MM.1S (cell line): ENCODE results near the gene ZNF383.
"Not testable (repeated sequence)": the region's sequence is repeated elsewhere in the genome, so short reads cannot be mapped to it uniquely, and the experiment has no call there.

Experiments
- DNase-seq: peaks from one replicate; pipeline ENCODE4 v3.0.0-alpha.2; 2015
- H2AFZ ChIP-seq: fragments of 300-600 bp; sonication (generic); 2 replicates; pipeline ENCODE4 v1.6.0; 2016; ENCODE audit warnings: antibody characterized with exemption, low read length
- H3F3A ChIP-seq: fragments of 300-600 bp; sonication (generic); 2 replicates; pipeline ENCODE4 v1.6.1; 2016; ENCODE audit warnings: mild to moderate bottlenecking, antibody characterized with exemption, low read length, moderate library complexity, mixed read lengths; ENCODE audit not compliant: insufficient read depth
- H3K27ac ChIP-seq: fragments of 300-600 bp; sonication (generic); 2 replicates; pipeline ENCODE4 v1.5.1; 2016; ENCODE audit warnings: mild to moderate bottlenecking, low read length
- H3K27me3 ChIP-seq: fragments of 300-600 bp; sonication (generic); replicated peaks from 2 replicates; pipeline ENCODE4 v1.6.0; 2016; ENCODE audit warnings: low read length; ENCODE audit not compliant: insufficient read depth
- H3K36me3 ChIP-seq: fragments of 300-600 bp; sonication (generic); replicated peaks from 2 replicates; pipeline ENCODE4 v1.6.1; 2016; ENCODE audit warnings: mild to moderate bottlenecking, low read length, mixed read lengths; ENCODE audit not compliant: insufficient read depth
- H3K4me1 ChIP-seq: fragments of 300-600 bp; sonication (generic); 2 replicates; pipeline ENCODE4 v1.6.1; 2016; ENCODE audit warnings: low read length, mixed read lengths
- H3K4me2 ChIP-seq: fragments of 300-600 bp; sonication (generic); 2 replicates; pipeline ENCODE4 v1.6.0; 2016; ENCODE audit warnings: low read depth, low read length
- H3K4me3 ChIP-seq: fragments of 300-600 bp; sonication (generic); 2 replicates; pipeline ENCODE4 v1.5.1; 2016; ENCODE audit warnings: low read length, mixed read lengths
- H3K79me2 ChIP-seq: fragments of 300-600 bp; sonication (generic); 2 replicates; pipeline ENCODE4 v1.6.1; 2016; ENCODE audit warnings: mixed run types, low read length, mixed read lengths
- H3K9ac ChIP-seq: fragments of 300-600 bp; sonication (generic); 2 replicates; pipeline ENCODE4 v1.6.1; 2016; ENCODE audit warnings: low read length, mixed read lengths
- H3K9me2 ChIP-seq: fragments of 300-600 bp; sonication (generic); replicated peaks from 2 replicates; pipeline ENCODE4 v1.6.1; 2016; ENCODE audit warnings: mild to moderate bottlenecking, low read length, mixed read lengths; ENCODE audit not compliant: insufficient read depth
- H3K9me3 ChIP-seq: fragments of 300-600 bp; sonication (generic); replicated peaks from 2 replicates; pipeline ENCODE4 v1.6.1; 2016; ENCODE audit warnings: mild to moderate bottlenecking, low read length, mixed read lengths; ENCODE audit not compliant: insufficient read depth
- H4K20me1 ChIP-seq: fragments of 300-600 bp; sonication (generic); 2 replicates; pipeline ENCODE4 v1.6.1; 2016; ENCODE audit warnings: mild to moderate bottlenecking, low read length, moderate library complexity, mixed read lengths; ENCODE audit not compliant: insufficient read depth
- EZH2 ChIP-seq: fragments of 300-600 bp; sonication (generic); optimal IDR thresholded peaks from 2 replicates; pipeline ENCODE3; 2017; ENCODE audit warnings: low read depth, mild to moderate bottlenecking, antibody characterized with exemption, low read length, mixed read lengths
- EZH2phosphoT487 ChIP-seq: fragments of 300-600 bp; sonication (generic); IDR thresholded peaks from 2 replicates; pipeline ENCODE4 v1.6.1; 2018; ENCODE audit warnings: antibody characterized with exemption, low read length
- TF ChIP-seq, protein P1 (sequence below): fragments of 300-600 bp; sonication (generic); IDR thresholded peaks from 2 replicates; pipeline ENCODE4 v1.5.1; 2016; ENCODE audit warnings: antibody characterized with exemption, low read length, mixed read lengths

The ZNF383 gene

DNA sequence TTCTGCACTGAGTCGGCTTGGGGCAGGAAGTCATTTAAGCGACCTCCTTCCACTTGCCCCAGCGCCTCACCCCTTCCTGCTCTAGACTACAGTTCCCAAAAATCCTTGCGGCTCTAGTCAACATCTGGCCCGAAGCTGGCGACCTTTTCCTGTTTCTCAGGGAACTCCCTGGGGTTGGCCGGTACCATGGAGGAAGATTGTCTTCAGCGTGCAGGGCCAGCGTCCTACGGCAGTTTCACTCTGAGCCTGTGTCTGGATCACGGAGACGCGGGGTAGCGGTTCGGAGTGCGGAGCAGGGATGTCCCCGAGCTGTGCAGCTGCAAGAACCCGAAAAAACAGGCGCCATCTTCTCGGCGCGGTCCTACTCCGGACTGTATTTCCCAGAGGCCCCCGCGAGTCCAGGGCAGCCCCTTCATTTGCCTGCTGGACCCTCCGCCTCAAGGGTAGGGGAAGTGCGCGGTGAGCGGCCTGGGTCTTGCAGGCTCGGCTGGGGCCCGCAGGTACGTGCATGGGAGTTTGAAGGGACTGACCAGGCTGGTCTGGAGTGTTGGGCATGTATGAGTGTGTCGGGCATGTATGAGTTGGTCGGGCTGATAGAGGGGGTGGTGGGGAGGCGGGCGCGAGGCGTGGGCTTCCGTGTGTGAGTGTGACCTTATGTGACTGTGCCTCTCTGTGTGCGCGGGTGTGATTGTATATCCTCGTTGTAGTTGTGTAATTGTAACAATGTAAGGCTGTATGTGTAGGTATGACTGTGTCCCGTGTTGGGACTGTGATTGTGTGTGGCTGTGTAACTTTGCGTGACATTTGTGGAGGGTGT is at the start of gene ZNF383:
ZNF383 (plus strand) TSS at position 440 of the 817 bp plus-strand sequence. CDS start 12,240 bp downstream, outside the sequence.
- Histone ChIP-seq H3K4me2 (peak within 1 kb of the TSS; percentile 55), H3K36me3 (0 out of 2 replicates have a peak, but pooled peaks cover 3% of the 10 kb centered on the region), H3K4me1 (no peaks in the 10 kb centered on the region), H3K27me3 (no peaks in the 10 kb centered on the region), H3K9me3 (no peaks in the 10 kb centered on the region), H3K4me3 (peak within 1 kb of the TSS; percentile 86), H3K27ac (peak within 1 kb of the TSS; percentile 60; the same call in 1 of the 2 replicates), H3K79me2 (0 out of 2 replicates have a peak, but pooled peaks cover 5% of the 10 kb centered on the region), H3F3A (no peaks in the 10 kb centered on the region), H4K20me1 (no peaks in the 10 kb centered on the region), H3K9ac (peak within 1 kb of the TSS; percentile 70), H2AFZ (peak within 1 kb of the TSS; percentile 86), H3K9me2 (no peaks in the 10 kb centered on the region)
- peak; percentile 75 for DNase-seq
- no peak for TF ChIP-seq EZH2phosphoT487
- no peak for TF ChIP-seq EZH2
- TF ChIP-seq, protein P1, sequence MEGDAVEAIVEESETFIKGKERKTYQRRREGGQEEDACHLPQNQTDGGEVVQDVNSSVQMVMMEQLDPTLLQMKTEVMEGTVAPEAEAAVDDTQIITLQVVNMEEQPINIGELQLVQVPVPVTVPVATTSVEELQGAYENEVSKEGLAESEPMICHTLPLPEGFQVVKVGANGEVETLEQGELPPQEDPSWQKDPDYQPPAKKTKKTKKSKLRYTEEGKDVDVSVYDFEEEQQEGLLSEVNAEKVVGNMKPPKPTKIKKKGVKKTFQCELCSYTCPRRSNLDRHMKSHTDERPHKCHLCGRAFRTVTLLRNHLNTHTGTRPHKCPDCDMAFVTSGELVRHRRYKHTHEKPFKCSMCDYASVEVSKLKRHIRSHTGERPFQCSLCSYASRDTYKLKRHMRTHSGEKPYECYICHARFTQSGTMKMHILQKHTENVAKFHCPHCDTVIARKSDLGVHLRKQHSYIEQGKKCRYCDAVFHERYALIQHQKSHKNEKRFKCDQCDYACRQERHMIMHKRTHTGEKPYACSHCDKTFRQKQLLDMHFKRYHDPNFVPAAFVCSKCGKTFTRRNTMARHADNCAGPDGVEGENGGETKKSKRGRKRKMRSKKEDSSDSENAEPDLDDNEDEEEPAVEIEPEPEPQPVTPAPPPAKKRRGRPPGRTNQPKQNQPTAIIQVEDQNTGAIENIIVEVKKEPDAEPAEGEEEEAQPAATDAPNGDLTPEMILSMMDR, result no peak

DNA sequence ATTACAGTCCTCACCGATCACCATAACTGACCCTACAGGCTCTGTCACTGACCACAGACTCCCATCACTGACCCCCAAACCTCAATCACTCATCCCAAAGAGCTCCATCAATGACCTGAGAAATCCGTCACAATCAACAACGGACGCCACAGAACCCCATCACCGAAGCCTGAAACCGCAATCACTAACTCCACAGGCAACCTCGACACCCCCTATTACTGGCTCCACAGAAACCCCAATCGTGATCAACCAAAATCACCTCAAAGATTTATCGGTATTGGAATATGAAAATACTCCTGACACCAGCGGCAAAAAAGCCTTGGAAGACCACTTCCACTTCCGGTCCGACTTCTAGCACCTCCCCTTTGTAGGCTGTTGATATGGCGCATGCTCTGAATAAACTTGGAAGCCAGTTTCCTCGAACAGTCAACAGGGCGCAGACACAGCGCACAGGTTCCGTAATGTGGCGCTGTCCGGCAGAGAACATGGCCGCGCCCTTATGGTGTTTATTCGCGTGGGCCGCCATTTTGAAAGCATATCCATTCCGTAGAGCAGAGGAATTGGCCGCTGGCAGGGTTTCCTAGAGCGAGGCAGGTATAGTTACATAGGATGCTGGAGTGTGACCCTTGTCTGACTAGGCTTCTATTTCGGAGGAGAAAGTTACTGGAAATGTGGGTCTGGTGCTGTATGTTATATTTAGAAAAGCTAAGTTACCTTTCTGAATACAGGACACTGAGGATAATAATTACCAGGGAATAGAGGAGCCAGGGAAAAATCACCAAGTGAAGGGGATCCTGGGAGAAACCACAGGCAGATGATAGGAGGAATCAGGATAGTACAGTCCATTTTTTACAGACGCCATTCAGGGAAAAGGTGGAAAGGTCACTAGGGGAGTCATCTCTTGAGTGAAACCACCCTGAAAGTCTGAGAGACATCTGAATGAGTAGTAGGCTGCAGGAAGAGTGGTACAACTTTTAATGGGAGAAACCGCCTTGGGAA is 45.3 kb upstream of the ZNF383 start, which contains the start of gene ZNF585A:
ZNF585A (minus strand) TSS at position 328 of the 999 bp plus-strand sequence. CDS start 2,785 bp downstream, outside the sequence.
- no peaks in the 10 kb centered on the region; the same call in 1 of the 2 replicates for H3K36me3 ChIP-seq
- peak within 1 kb of the TSS; percentile 90 for H2AFZ ChIP-seq
- no peaks in the 10 kb centered on the region for H3F3A ChIP-seq
- no peak within 1 kb of the TSS for H3K9ac ChIP-seq
- peak within 1 kb of the TSS; percentile 35 for H3K4me2 ChIP-seq
- DNase-seq, result peak; percentile 93
- no peaks in the 10 kb centered on the region for H3K79me2 ChIP-seq
- peak within 1 kb of the TSS; percentile 68 for H3K4me3 ChIP-seq
- no peak for TF ChIP-seq EZH2
- TF ChIP-seq, protein P1, result no peak
- TF ChIP-seq EZH2phosphoT487, result no peak
- H4K20me1 ChIP-seq, result no peaks in the 10 kb centered on the region
- no peaks in the 10 kb centered on the region for H3K9me2 ChIP-seq
- H3K27ac ChIP-seq, result no peak within 1 kb of the TSS
- H3K27me3 ChIP-seq, result no peaks in the 10 kb centered on the region
- no peaks in the 10 kb centered on the region for H3K4me1 ChIP-seq
- no peaks in the 10 kb centered on the region for H3K9me3 ChIP-seq

GRCh38 chr19:37186071-37186470 is 31.9 kb upstream of the ZNF383 start:
- H3K9ac ChIP-seq, H3K27ac ChIP-seq, H3K79me2 ChIP-seq, H3F3A ChIP-seq, DNase-seq, H3K4me3 ChIP-seq, H3K4me1 ChIP-seq, H2AFZ ChIP-seq, H3K27me3 ChIP-seq, H3K36me3 ChIP-seq, H3K9me3 ChIP-seq, H3K9me2 ChIP-seq, H4K20me1 ChIP-seq, H3K4me2 ChIP-seq: not testable (repeated sequence)

DNA sequence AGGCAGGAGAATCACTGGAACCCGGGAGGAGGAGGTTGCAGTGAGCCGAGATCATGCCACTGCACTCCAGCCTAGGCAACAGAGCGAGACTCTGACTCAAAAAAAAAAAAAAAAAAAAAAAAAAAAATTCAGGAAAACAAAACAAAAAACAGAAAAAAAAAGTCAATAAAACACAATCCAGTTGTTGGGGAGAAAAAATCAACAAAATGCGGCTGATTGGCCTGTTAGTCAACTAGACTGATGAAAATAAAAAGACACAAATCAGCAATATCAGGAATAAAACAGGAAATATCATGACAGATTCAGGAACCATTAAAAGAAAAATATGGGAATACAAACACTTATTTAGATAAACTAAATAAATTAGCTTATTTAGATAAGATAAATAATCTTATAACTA is 22.8 kb upstream of the ZNF383 start:
- not testable (repeated sequence) for H2AFZ ChIP-seq, H3F3A ChIP-seq, H3K4me1 ChIP-seq, H3K27ac ChIP-seq, H3K36me3 ChIP-seq, H3K4me3 ChIP-seq, H3K79me2 ChIP-seq, H3K9me3 ChIP-seq, DNase-seq, H3K9ac ChIP-seq, H3K9me2 ChIP-seq, H3K4me2 ChIP-seq, H3K27me3 ChIP-seq, H4K20me1 ChIP-seq

GRCh38 chr19:37197115-37197514 is 20.9 kb upstream of the ZNF383 start:
- not testable (repeated sequence) for H3K9ac ChIP-seq, H2AFZ ChIP-seq, H3K27me3 ChIP-seq, H3K36me3 ChIP-seq, H3K79me2 ChIP-seq, H3K27ac ChIP-seq, H3F3A ChIP-seq, H3K4me1 ChIP-seq, H3K9me2 ChIP-seq, H3K4me3 ChIP-seq, H3K9me3 ChIP-seq, H4K20me1 ChIP-seq, H3K4me2 ChIP-seq, DNase-seq
